LNCaP clone FGC (cell line): ENCODE measurements around the gene FMO3.

Experiments used
- DNase-seq: peaks from one replicate; pipeline ENCODE4 v3.0.0-alpha.2; 2011; ENCODE audit warnings: low read depth
- H3K4me3 ChIP-seq: 2 replicates; pipeline ENCODE4 v1.5.1; 2011; ENCODE audit warnings: mild to moderate bottlenecking, low read depth, low read length, control low read depth
- CTCF ChIP-seq: IDR thresholded peaks from 2 replicates; pipeline ENCODE4 v1.5.1; 2012; ENCODE audit warnings: mild to moderate bottlenecking; ENCODE audit not compliant: control insufficient read depth, insufficient read depth; ENCODE audit errors: extremely low read depth

Gene FMO3

GRCh38 chr1:171126504-171126903 is 35.8 kb downstream of the FMO3 start:
- no peak for TF ChIP-seq CTCF
- peak; percentile 90 for DNase-seq
- no peak overlapping the region for H3K4me3 ChIP-seq

GRCh38 chr1:171127099-171127498 is 36.4 kb downstream of the FMO3 start:
- no peak for TF ChIP-seq CTCF
- H3K4me3 ChIP-seq = no peak overlapping the region
- DNase-seq = no peak

- TF ChIP-seq CTCF = no peak
- no peak overlapping the region for H3K4me3 ChIP-seq
- DNase-seq = no peak
Measured at GRCh38 chr1:171127501-171127900, 36.8 kb downstream of the FMO3 start.

GRCh38 chr1:171128463-171128862 is 37.8 kb downstream of the FMO3 start:
- peak; percentile 94 for DNase-seq
- no peak overlapping the region for H3K4me3 ChIP-seq
- no peak for TF ChIP-seq CTCF

GRCh38 chr1:171134204-171134923 is 43.7 kb downstream of the FMO3 start:
- no peak for TF ChIP-seq CTCF
- H3K4me3 ChIP-seq = no peak overlapping the region
- DNase-seq = no peak

GRCh38 chr1:171137580-171137979 is 46.9 kb downstream of the FMO3 start:
- no peak overlapping the region for H3K4me3 ChIP-seq

More at GRCh38 chr1:171137580-171137979, 46.9 kb downstream of the FMO3 start:
- DNase-seq = no peak
- TF ChIP-seq CTCF = no peak
